ENCODE data around the gene KRTAP5-9.

GRCh38 chr11:71572811-71573210, 24.6 kb downstream of the KRTAP5-9 start:
- TF ChIP-seq POLR2A (IDR thresholded peaks at IDR 0.05; ENCODE audit: low read depth, low read length) = no peak
- TF ChIP-seq, protein P1, sequence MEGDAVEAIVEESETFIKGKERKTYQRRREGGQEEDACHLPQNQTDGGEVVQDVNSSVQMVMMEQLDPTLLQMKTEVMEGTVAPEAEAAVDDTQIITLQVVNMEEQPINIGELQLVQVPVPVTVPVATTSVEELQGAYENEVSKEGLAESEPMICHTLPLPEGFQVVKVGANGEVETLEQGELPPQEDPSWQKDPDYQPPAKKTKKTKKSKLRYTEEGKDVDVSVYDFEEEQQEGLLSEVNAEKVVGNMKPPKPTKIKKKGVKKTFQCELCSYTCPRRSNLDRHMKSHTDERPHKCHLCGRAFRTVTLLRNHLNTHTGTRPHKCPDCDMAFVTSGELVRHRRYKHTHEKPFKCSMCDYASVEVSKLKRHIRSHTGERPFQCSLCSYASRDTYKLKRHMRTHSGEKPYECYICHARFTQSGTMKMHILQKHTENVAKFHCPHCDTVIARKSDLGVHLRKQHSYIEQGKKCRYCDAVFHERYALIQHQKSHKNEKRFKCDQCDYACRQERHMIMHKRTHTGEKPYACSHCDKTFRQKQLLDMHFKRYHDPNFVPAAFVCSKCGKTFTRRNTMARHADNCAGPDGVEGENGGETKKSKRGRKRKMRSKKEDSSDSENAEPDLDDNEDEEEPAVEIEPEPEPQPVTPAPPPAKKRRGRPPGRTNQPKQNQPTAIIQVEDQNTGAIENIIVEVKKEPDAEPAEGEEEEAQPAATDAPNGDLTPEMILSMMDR (IDR thresholded peaks at IDR 0.05; ENCODE audit: extremely low read depth in 1 of 2, insufficient read depth in 1 of 2, low read depth in 1 of 2, low read length in 2 of 2) = no peak
- TF ChIP-seq EZH2 (IDR thresholded peaks at IDR 0.05; ENCODE audit: borderline replicate concordance, low read depth, low read length, severe bottlenecking) = no peak
- no peak for TF ChIP-seq POLR2AphosphoS5 (IDR thresholded peaks at IDR 0.05; ENCODE audit: insufficient read depth, low read depth, low read length)
- TF ChIP-seq, protein P2, sequence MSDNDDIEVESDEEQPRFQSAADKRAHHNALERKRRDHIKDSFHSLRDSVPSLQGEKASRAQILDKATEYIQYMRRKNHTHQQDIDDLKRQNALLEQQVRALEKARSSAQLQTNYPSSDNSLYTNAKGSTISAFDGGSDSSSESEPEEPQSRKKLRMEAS (IDR thresholded peaks at IDR 0.05; ENCODE audit: insufficient read depth, insufficient read length) = no peak
- TF ChIP-seq GATA2 (IDR thresholded peaks at IDR 0.05; ENCODE audit: insufficient read depth, insufficient read length, low read depth, low read length) = no peak
- no peak for TF ChIP-seq MYC (IDR thresholded peaks at IDR 0.05; ENCODE audit: low read depth, low read length)
- TF ChIP-seq FOS (IDR thresholded peaks at IDR 0.05; ENCODE audit: borderline replicate concordance, insufficient read depth, low read length) = no peak
